ENCODE measurements around the gene LCN15.
"Not testable (repeated sequence)": the region's sequence is repeated elsewhere in the genome, so short reads cannot be mapped to it uniquely, and the experiment has no call there.

Gene LCN15

DNA sequence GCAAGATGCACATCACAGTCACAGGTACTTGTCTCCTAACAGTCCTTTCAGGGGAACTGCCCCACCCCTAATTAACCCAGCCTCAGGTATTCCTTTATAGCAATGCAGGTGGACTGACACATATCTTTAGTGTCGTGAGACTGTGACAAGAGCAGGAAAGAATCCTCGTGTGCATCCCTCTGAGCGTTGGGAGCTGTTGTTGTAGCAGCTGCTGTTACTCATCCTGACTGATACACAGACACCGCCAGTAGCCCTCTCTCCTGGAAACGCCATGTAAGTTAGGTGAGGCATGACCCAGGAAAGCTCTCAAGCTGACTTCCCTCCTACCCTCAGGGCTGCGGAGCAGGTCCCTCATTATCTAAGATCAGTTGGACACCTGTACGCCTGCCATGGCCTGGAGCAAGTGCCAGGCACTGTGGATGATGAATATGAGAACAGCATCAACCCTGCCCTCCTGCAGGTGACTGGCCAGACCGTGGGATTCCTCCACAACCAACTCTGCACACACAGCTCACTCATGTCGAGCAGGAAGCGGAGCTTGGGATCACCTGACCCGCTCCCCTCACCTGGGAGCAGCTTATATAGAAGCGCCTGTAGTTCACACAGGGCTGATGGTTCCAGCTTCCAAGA, 10.2 kb upstream of the LCN15 start:
- no peak for DNase-seq

- no peak for DNase-seq
Measured at GRCh38 chr9:136773386-136774044, 9.2 kb upstream of the LCN15 start.

DNA sequence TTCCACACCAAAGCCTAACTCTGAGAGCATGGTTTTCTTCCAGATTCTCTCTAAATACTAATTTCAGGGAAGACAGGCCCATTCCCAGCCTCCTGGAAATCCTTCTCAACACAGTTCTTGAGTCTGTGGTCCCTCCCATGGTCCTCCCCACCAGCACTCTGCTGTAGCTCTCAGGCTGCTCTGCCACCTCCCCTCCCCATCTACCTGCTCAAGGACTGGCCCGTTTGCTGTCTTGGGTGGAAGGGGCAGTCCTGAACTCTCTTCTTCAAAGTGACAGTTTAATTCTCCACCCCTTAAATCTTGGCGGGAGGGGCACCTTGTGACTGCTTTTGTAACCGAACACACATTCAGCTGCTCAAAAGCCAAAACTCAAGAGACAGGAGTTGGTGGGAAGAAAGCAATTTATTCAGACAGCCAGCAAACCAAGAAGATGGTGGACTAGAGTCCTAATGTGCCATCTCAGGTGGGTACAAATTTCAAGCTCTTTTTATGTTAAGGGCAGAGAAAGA, 7.6 kb upstream of the LCN15 start:
- DNase-seq: no peak

GRCh38 chr9:136769710-136770191, 5.4 kb upstream of the LCN15 start:
- DNase-seq: no peak

- peak; percentile 18 for DNase-seq
Measured at GRCh38 chr9:136766410-136767120, 2.2 kb upstream of the LCN15 start.

DNA sequence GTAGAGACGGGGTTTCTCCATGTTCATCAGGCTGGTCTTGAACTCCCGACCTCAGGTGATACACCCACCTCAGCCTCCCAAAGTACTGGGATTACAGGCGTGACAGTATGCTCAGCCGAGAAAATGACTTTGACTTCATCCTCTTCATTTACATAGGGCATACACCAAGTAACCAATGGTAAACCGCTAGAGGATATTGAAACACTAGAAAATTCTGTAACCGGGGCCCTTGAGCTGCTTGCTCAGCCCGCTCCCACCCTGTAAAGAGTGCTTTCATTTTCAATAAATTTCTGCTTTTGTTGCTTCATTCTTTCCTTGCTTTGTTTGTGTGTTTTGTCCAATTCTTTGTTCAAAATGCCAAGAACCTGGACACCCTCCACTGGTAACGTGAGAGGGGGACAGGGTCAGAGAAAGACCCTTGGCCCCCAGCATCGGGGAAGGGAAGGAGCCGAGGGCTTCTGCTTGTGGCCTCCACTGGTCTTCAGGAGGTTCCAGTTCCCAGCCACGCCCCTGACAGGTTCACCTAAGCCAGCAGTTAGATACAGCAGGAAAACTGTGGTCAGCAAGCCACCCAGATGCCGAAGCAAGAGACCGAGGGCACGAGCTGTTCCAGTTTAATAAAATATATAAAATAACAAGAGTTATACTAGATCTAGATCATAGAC, 1.6 kb upstream of the LCN15 start:
- DNase-seq: not testable (repeated sequence)

DNA sequence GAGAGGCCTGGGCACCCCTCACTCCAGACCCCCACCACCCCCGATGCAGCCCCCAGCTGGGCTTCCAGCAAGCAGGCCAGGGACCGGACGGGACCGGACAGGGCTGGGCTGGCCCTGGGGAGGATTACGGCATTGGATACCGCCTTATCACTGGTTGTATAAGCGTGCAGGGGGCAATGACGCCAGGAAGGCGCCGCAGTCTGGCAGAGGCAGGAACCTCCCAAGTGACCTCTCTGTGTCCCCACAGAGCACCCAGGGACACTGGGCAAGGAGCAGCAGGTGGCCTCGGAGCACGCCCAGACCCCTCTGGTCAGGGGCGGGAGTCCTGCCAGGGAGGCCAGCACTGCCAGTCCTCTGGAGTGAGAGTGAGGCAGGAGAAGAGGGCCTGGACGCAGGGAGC, 723 bp upstream of the LCN15 start:
- DNase-seq: no peak

- no peak for DNase-seq
Measured at GRCh38 chr9:136763649-136764035, 676 bp downstream of the LCN15 start.

GRCh38 chr9:136762915-136763648, 1.2 kb downstream of the LCN15 start:
- no peak for DNase-seq

DNA sequence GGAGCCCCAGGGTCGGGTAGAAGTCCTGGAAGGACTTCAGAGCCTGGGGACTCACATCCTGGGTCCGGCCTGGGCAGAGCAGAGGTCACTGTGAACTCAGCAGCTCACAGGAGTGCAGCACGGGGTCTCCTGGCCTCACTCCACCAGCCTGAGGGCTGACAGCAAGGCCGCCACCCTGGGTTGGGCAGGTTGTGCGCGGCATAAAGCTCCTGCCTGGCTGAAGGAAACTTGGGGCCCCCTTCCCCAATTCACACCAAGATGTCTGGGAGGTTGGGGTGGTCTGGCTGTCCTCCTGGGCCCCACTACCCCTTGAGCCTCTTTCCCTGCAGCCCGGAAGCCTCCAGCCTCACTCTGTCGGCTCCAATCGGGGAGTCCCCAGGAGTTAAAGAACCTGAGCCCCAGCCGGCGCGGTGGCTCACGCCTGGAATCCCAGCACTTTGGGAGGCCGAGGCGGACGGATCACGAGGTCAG, 2.1 kb downstream of the LCN15 start:
- DNase-seq: no peak

DNA sequence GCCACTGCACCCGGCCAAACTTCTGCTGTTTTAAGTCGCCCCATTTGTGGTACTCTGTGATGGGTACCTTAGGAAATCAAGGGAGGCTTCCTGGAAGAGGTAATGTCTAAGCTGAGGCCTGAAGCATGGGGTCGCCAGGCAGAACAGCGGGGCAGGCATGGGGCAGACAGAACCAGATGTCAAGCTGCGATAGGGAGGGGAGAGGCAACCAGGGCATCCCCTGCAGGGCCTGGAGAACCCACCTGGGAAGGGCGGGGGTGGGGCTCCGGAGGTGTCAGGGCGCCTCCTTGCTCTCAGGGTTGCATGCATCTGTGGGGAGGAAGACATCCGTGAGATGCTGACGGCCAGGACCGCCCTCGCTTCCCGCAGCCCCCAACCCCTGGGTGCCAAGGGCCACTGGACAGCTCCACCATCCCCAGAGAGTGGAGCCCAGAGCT, 2.8 kb downstream of the LCN15 start:
- DNase-seq: no peak

GRCh38 chr9:136760834-136761544, 3.3 kb downstream of the LCN15 start:
- DNase-seq: not testable (repeated sequence)

GRCh38 chr9:136760424-136760823, 3.9 kb downstream of the LCN15 start:
- no peak for DNase-seq

- no peak for DNase-seq
Measured at GRCh38 chr9:136759436-136760325, 4.6 kb downstream of the LCN15 start.

GRCh38 chr9:136759001-136759400, 5.3 kb downstream of the LCN15 start:
- no peak for DNase-seq

GRCh38 chr9:136757751-136758140, 6.6 kb downstream of the LCN15 start:
- DNase-seq: no peak

DNA sequence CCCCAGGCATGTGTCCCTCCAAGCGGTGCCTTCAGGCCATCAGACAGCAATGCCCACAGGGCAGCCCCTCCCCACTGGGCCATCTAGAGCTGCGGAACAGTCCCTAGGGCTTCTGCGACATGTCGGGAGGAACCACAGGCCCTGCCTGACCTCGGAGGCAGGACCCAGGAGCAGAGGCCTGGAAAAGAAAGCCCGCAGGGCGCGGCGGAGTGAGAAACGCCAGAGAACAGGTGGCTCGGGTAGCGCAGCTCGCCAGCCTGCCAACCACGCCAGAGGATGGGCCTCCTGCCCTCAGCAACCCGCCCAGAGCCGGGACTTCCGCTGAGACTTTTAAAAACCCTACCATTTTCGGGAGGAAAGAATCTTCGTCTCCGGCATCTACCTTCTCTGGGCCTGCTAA, 7.0 kb downstream of the LCN15 start:
- DNase-seq: no peak

DNA sequence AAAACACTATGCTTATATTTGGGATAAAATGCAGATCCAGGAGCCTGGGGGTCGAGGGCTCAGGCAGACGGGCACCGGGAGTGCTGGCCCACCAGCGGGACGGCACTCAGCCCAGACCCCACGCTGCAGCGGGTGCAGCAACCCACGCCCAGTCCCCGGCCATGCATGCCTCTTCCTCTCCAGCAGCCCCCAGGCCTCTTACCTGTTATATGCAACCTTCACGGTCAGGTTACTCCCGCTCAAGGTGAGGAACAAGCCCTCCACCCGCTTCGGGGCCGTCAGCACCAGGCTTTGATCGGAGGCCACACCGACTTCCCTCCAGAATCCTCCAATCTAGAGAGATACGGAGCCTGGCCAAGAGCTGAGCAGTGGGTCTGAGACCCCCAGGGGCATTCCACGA, 7.5 kb downstream of the LCN15 start:
- no peak for DNase-seq

- no peak for DNase-seq
Measured at GRCh38 chr9:136756134-136756438, 8.2 kb downstream of the LCN15 start.

- not testable (repeated sequence) for DNase-seq
Measured at GRCh38 chr9:136755302-136756133, 8.8 kb downstream of the LCN15 start.

Measured in activated effector memory CD4-positive, alpha-beta T cell treated with Interleukin-2 at 50 U/mL for 16 hours (primary cell).